Measurements from ENCODE around the gene TBCD.

The TBCD gene

DNA sequence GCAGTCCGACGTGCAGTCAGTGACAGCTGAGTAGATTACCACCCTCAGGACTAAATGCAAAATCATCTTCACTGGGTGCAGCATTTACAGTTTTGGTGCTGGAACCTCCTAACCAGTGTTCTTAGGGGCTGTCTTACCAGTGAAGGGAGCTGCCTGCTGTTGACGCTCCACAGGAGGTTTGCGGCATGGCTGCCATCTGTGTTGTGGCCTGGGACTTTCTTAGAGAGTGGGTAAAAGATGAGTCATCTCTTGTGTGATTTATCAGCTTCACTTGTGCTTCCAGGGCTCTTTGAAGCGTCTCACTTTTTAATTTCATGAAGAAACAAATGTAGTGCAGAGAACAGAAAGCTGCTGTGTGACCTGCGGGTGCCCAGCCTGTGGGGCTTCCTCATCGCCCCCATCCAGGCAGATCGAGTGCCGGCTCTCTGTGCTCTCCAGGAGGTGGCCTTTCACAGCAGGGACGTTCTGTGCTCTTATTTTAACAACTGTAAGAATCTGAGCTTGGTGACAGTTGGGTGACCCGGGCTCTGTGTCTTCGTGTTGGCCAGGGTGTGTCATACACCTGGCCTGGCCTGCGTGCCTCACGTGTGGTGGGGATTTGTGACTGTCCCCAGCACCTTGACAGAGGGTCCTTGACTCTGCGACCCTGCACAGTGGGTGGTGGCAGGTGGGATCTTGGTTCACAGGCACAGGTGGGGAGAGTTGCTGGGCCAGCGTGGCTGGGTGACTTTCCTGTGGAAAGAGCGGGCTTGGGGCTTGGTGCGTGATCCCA lies 112.3 kb downstream of the TBCD start:
- Mint-ChIP-seq H3K9me3 (no peaks in the 10 kb centered on the region), H3K27ac (peak overlapping the region; percentile 90), H3K27me3 (no peaks in the 10 kb centered on the region), H3K36me3 (ENCODE audit: low read depth) (peaks cover 4% of the 10 kb centered on the region), H3K4me1 (ENCODE audit: low read depth) (peaks cover 85% of the 10 kb centered on the region), H3K4me3 (peak overlapping the region; percentile 76)

- H3K27me3 Mint-ChIP-seq: no peaks in the 10 kb centered on the region
- peaks cover 4% of the 10 kb centered on the region for H3K36me3 Mint-ChIP-seq (ENCODE audit: low read depth)
- H3K9me3 Mint-ChIP-seq: no peaks in the 10 kb centered on the region
- H3K4me1 Mint-ChIP-seq (ENCODE audit: low read depth): peaks cover 80% of the 10 kb centered on the region
- H3K4me3 Mint-ChIP-seq: peak overlapping the region; percentile 76
- H3K27ac Mint-ChIP-seq: peak overlapping the region; percentile 90
These were observed 112.9 kb downstream of the TBCD start for GRCh38 chr17:82864713-82865248.

DNA sequence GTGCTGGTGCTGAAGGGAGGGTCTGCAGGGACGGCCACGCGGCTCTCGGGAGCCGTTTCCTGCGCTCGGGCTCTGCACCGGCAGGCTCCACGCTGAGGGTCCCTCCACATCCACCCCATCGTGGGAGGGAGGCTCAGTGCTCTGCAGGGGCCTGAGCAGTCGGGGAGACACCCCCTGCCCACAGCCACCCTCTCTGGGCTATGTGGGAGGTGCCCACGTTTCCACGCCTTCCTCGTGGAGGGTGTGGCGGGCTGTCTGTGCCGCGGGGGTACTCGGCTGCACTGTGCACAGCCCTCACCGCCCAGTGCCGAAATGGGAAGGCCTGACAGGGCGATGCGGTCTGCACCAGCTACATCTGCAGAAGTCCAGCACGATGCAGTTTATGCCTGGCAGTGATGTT lies 113.4 kb downstream of the TBCD start:
- no peak overlapping the region for H3K4me3 Mint-ChIP-seq
- peaks cover 79% of the 10 kb centered on the region for H3K4me1 Mint-ChIP-seq (ENCODE audit: low read depth)
- H3K36me3 Mint-ChIP-seq (ENCODE audit: low read depth): peaks cover 9% of the 10 kb centered on the region
- H3K27ac Mint-ChIP-seq: peak overlapping the region; percentile 70
- H3K27me3 Mint-ChIP-seq: no peaks in the 10 kb centered on the region
- no peaks in the 10 kb centered on the region for H3K9me3 Mint-ChIP-seq

- Mint-ChIP-seq H3K36me3 (ENCODE audit: low read depth) (peaks cover 16% of the 10 kb centered on the region), H3K27ac (peak overlapping the region; percentile 70), H3K4me1 (ENCODE audit: low read depth) (peaks cover 79% of the 10 kb centered on the region), H3K9me3 (no peaks in the 10 kb centered on the region), H3K27me3 (no peaks in the 10 kb centered on the region), H3K4me3 (no peak overlapping the region)
These were observed 114.0 kb downstream of the TBCD start for GRCh38 chr17:82865774-82866395.

- H3K9me3 Mint-ChIP-seq: no peaks in the 10 kb centered on the region
- no peaks in the 10 kb centered on the region for H3K27me3 Mint-ChIP-seq
- H3K27ac Mint-ChIP-seq: no peak overlapping the region
- no peak overlapping the region for H3K4me3 Mint-ChIP-seq
- H3K4me1 Mint-ChIP-seq (ENCODE audit: low read depth): peaks cover 77% of the 10 kb centered on the region
- peaks cover 20% of the 10 kb centered on the region for H3K36me3 Mint-ChIP-seq (ENCODE audit: low read depth)
These were observed 114.8 kb downstream of the TBCD start for GRCh38 chr17:82866590-82867191.

- H3K4me3 Mint-ChIP-seq: no peak overlapping the region
- peaks cover 77% of the 10 kb centered on the region for H3K4me1 Mint-ChIP-seq (ENCODE audit: low read depth)
- H3K27ac Mint-ChIP-seq: no peak overlapping the region
- peaks cover 20% of the 10 kb centered on the region for H3K36me3 Mint-ChIP-seq (ENCODE audit: low read depth)
- no peaks in the 10 kb centered on the region for H3K27me3 Mint-ChIP-seq
- no peaks in the 10 kb centered on the region for H3K9me3 Mint-ChIP-seq
These were observed 116.0 kb downstream of the TBCD start for GRCh38 chr17:82867763-82868325.

GRCh38 chr17:82868715-82869131 lies 116.9 kb downstream of the TBCD start:
- Mint-ChIP-seq H3K9me3 (no peaks in the 10 kb centered on the region), H3K27ac (no peak overlapping the region), H3K36me3 (ENCODE audit: low read depth) (peaks cover 20% of the 10 kb centered on the region), H3K4me1 (ENCODE audit: low read depth) (peaks cover 74% of the 10 kb centered on the region), H3K4me3 (no peak overlapping the region), H3K27me3 (no peaks in the 10 kb centered on the region)

GRCh38 chr17:82869536-82869935 lies 117.7 kb downstream of the TBCD start:
- H3K27ac Mint-ChIP-seq: no peak overlapping the region
- peaks cover 66% of the 10 kb centered on the region for H3K4me1 Mint-ChIP-seq (ENCODE audit: low read depth)
- no peaks in the 10 kb centered on the region for H3K9me3 Mint-ChIP-seq
- H3K4me3 Mint-ChIP-seq: no peak overlapping the region
- peaks cover 20% of the 10 kb centered on the region for H3K36me3 Mint-ChIP-seq (ENCODE audit: low read depth)
- no peaks in the 10 kb centered on the region for H3K27me3 Mint-ChIP-seq

DNA sequence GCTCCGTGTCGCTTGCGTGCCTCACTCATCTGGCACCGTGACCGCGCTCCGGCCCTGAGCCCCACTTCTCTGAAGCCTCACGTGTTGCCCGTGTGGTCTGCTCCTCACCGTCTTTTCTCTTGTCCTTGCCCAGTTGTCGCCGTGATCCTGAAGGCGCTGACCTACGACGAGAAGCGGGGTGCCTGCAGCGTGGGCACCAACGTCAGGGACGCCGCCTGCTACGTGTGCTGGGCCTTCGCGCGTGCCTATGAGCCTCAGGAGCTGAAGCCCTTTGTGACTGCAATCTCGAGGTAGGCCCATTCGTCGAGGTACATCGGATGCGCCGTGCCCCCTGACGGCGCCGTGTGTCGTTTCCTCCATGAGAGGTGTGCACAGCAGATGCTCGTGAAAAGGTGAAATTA lies 118.2 kb downstream of the TBCD start:
- Mint-ChIP-seq H3K4me3 (no peak overlapping the region), H3K9me3 (no peaks in the 10 kb centered on the region), H3K27ac (peak overlapping the region; percentile 11), H3K27me3 (no peaks in the 10 kb centered on the region), H3K4me1 (ENCODE audit: low read depth) (peaks cover 66% of the 10 kb centered on the region), H3K36me3 (ENCODE audit: low read depth) (peaks cover 24% of the 10 kb centered on the region)

- Mint-ChIP-seq H3K27ac (peak overlapping the region; percentile 16), H3K4me1 (ENCODE audit: low read depth) (peaks cover 65% of the 10 kb centered on the region), H3K4me3 (no peak overlapping the region)
These were observed 118.7 kb downstream of the TBCD start for GRCh38 chr17:82870541-82870940.

GRCh38 chr17:82871056-82871775 lies 119.4 kb downstream of the TBCD start:
- peaks cover 24% of the 10 kb centered on the region for H3K36me3 Mint-ChIP-seq (ENCODE audit: low read depth)
- no peaks in the 10 kb centered on the region for H3K9me3 Mint-ChIP-seq
- no peak overlapping the region for H3K4me3 Mint-ChIP-seq
- H3K27me3 Mint-ChIP-seq: no peaks in the 10 kb centered on the region
- H3K4me1 Mint-ChIP-seq (ENCODE audit: low read depth): peaks cover 65% of the 10 kb centered on the region
- H3K27ac Mint-ChIP-seq: no peak overlapping the region

More at GRCh38 chr17:82870541-82870940, 118.7 kb downstream of the TBCD start:
- peaks cover 24% of the 10 kb centered on the region for H3K36me3 Mint-ChIP-seq (ENCODE audit: low read depth)
- H3K27me3 Mint-ChIP-seq: no peaks in the 10 kb centered on the region
- H3K9me3 Mint-ChIP-seq: no peaks in the 10 kb centered on the region

GRCh38 chr17:82871776-82872561 lies 120.1 kb downstream of the TBCD start:
- no peak overlapping the region for H3K27ac Mint-ChIP-seq
- H3K36me3 Mint-ChIP-seq (ENCODE audit: low read depth): peaks cover 24% of the 10 kb centered on the region
- H3K4me1 Mint-ChIP-seq (ENCODE audit: low read depth): peaks cover 69% of the 10 kb centered on the region
- no peak overlapping the region for H3K4me3 Mint-ChIP-seq
- H3K9me3 Mint-ChIP-seq: no peaks in the 10 kb centered on the region
- no peaks in the 10 kb centered on the region for H3K27me3 Mint-ChIP-seq

DNA sequence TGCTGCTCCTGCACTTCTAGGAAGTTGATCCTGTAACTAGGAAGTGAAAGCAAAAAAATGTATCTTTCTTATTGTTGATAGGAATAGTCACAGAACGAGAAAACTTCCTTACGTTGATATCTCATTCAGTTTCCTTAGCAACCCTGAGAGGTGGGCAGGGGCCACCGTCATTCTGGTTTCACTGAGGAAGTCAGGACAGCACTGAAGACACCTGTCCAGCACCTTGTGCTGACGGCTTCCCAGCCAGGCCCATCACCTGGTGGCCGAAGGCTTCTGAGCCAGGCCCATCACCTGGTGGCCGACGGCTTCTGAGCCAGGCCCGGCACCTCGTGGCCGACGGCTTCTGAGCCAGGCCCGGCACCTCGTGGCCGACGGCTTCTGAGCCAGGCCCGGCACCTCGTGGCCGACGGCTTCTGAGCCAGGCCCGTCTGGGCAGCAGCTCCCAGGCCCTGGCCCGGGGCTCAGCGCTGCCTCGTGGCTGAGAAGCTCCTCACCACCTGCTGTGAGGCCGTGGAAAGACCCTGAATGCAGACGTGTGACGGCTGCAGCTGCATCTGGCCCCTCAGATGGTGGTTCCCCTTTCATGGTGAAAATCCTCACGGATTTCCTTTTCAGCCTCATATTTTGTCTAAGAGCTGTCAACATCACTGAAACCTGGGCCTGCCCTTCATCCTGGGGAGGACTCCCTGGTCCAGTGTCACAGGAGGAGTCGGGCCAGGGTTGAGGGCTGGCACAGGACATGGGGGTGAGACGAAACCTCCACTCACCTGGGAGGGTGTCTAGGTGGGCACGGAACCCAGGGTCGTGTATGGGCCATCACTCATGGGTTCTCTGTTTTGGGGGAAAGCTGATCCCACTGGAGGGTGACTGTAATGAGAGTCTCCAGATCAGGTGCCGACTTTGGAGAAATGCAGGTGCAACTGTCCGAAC lies 121.0 kb downstream of the TBCD start:
- Mint-ChIP-seq H3K4me1 (ENCODE audit: low read depth) (peaks cover 69% of the 10 kb centered on the region), H3K36me3 (ENCODE audit: low read depth) (peaks cover 24% of the 10 kb centered on the region), H3K4me3 (no peak overlapping the region)

More for the DNA sequence above, 121.0 kb downstream of the TBCD start:
- H3K9me3 Mint-ChIP-seq: no peaks in the 10 kb centered on the region
- peak overlapping the region; percentile 8 for H3K27ac Mint-ChIP-seq
- no peaks in the 10 kb centered on the region for H3K27me3 Mint-ChIP-seq
